Loucy (cell line): Measurements from ENCODE around the gene CCDC149.

Experiments used
- CTCF ChIP-seq: fragments of 200-600 bp; sonication (generic); conservative IDR thresholded peaks from 2 replicates; pipeline ENCODE4 v1.5.1; 2014; ENCODE audit warnings: mild to moderate bottlenecking, antibody characterized with exemption, low read length
- EZH2phosphoT487 ChIP-seq: fragments of 200-600 bp; IDR thresholded peaks from 2 replicates; pipeline ENCODE4 v1.6.1; 2018; ENCODE audit warnings: antibody characterized with exemption, mild to moderate bottlenecking, moderate library complexity, borderline replicate concordance

- no peak for TF ChIP-seq CTCF
- no peak for TF ChIP-seq EZH2phosphoT487
Measured at GRCh38 chr4:24781999-24782745, 130.7 kb downstream of the CCDC149 start.
